Measurements from ENCODE around the gene COL2A1. TPM values are rescaled to one million over a fixed set of nuclear protein-coding genes. Genes with fewer than 3 reads are reported as not detected.

Gene COL2A1
- total RNA-seq, 4 donors from 2014 or later, result not detected

DNA sequence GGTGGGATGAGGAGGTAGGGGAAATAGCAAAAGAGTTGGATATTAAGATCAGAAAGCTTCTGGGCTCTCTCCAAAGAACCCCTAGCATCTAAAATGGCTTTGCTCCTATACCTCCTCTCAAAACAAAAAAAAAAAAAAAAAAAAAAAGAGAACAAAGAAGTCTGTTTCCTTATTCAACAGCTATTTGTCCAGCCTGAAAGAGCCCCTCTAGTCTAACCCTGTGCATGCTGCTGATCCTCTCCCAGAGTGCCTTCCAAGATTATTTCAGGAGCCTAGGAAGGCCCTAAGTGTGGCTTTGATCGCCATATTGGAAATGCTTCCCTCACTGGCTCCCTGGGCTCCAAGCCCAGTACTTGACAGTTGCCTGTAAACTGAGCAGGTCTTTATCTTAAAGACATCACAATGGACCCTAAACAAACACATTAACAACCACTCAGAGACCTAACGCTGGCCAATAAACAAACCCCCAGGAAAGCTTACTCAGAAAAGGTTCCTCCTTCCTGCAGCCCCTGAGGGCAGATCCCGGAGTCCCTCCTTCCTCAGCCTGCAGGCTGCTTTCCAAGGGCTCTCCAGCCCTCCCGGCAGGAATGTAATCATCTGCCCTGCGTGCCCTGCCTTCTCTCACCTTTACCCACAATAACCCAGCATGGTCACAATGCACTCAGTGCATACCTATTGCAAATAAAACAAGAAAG is 17.4 kb upstream of the COL2A1 start:
- Histone ChIP-seq H3K36me3 (no peaks in the 10 kb centered on the region), H3K4me3 (no peak overlapping the region), H3K4me1 (no peaks in the 10 kb centered on the region), H3K9me3 (no peaks in the 10 kb centered on the region), H3K27ac (no peak overlapping the region), H3K27me3 (peaks cover 31% of the 10 kb centered on the region)
- TF ChIP-seq POLR2AphosphoS5 (IDR thresholded peaks at IDR 0.05) (no peak), POLR2A (IDR thresholded peaks at IDR 0.05) (no peak), EP300 (IDR thresholded peaks at IDR 0.05) (no peak)
- TF ChIP-seq, protein P1, sequence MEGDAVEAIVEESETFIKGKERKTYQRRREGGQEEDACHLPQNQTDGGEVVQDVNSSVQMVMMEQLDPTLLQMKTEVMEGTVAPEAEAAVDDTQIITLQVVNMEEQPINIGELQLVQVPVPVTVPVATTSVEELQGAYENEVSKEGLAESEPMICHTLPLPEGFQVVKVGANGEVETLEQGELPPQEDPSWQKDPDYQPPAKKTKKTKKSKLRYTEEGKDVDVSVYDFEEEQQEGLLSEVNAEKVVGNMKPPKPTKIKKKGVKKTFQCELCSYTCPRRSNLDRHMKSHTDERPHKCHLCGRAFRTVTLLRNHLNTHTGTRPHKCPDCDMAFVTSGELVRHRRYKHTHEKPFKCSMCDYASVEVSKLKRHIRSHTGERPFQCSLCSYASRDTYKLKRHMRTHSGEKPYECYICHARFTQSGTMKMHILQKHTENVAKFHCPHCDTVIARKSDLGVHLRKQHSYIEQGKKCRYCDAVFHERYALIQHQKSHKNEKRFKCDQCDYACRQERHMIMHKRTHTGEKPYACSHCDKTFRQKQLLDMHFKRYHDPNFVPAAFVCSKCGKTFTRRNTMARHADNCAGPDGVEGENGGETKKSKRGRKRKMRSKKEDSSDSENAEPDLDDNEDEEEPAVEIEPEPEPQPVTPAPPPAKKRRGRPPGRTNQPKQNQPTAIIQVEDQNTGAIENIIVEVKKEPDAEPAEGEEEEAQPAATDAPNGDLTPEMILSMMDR (IDR thresholded peaks at IDR 0.05), result no peak
- WGBS, result 27% methylated on average over 5 of the region's 5 CpGs
- no peak for DNase-seq (ENCODE audit: low spot score in 2 of 2)

DNA sequence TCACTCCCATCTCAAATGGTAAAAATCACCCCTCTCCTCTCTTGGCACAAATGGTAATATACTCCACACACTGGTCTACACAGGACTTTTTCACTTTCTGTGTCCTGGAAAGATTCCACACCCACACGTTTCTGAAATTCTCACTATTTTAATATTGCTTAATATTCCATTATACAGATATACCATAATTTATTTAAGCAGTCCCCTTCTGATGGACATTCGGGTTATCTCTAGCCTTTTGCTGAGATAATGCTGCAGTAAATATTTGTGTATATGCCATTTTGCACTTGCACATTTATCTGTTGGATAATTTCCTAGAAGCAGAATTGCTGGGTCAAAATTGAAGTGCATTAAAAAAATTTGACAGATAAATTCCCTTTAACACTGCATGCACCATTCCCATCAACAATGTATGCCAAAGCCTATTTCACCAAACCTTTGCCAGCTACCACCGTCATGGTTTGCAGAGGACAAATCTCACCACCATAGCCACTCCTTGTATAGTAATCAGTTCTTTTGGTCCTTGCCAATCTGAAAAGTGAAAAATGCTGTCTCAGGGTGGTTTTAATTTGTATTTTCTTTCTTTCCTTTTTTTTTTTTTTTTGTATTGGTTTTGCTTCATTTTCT is 15.5 kb upstream of the COL2A1 start:
- no peaks in the 10 kb centered on the region for H3K36me3 ChIP-seq
- H3K4me3 ChIP-seq, result no peak overlapping the region
- no peaks in the 10 kb centered on the region for H3K9me3 ChIP-seq
- H3K27me3 ChIP-seq, result peaks cover 36% of the 10 kb centered on the region
- no peak for TF ChIP-seq EP300 (IDR thresholded peaks at IDR 0.05)
- TF ChIP-seq, protein P1 (IDR thresholded peaks at IDR 0.05), result no peak
- TF ChIP-seq POLR2A (IDR thresholded peaks at IDR 0.05), result no peak
- WGBS, result 61% methylated on average over 3 of the region's 3 CpGs
- H3K27ac ChIP-seq, result no peak overlapping the region
- no peaks in the 10 kb centered on the region for H3K4me1 ChIP-seq
- no peak for DNase-seq (ENCODE audit: low spot score in 2 of 2)

DNA sequence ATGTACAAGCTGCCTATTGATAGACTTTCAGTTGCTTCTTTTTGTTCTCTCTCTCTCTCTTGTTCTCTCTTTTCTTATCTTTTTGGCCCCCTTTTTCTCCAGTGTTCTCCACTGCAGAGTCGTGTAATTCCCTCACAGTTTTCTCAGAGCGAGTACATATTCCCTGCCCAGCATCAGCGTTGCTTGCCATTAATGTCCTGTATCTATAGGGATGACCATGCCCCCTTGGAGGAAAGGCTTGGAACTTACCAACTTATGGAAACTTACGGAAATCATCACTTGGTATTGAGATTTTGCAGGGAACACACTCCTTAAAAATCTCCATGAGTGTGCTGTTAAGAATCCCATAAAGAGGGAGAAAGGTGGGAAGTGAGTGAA is 14.3 kb upstream of the COL2A1 start:
- no peak for DNase-seq (ENCODE audit: low spot score in 2 of 2)
- H3K9me3 ChIP-seq, result no peaks in the 10 kb centered on the region
- no peak overlapping the region for H3K27ac ChIP-seq
- no peaks in the 10 kb centered on the region for H3K36me3 ChIP-seq
- no peaks in the 10 kb centered on the region for H3K4me1 ChIP-seq
- 81% methylated on average over 4 of the region's 4 CpGs for WGBS
- H3K27me3 ChIP-seq, result peaks cover 41% of the 10 kb centered on the region
- TF ChIP-seq POLR2AphosphoS5 (IDR thresholded peaks at IDR 0.05) (no peak), POLR2A (IDR thresholded peaks at IDR 0.05) (no peak), EP300 (IDR thresholded peaks at IDR 0.05) (no peak)
- TF ChIP-seq, protein P1 (IDR thresholded peaks at IDR 0.05), result no peak
- no peak overlapping the region for H3K4me3 ChIP-seq

DNA sequence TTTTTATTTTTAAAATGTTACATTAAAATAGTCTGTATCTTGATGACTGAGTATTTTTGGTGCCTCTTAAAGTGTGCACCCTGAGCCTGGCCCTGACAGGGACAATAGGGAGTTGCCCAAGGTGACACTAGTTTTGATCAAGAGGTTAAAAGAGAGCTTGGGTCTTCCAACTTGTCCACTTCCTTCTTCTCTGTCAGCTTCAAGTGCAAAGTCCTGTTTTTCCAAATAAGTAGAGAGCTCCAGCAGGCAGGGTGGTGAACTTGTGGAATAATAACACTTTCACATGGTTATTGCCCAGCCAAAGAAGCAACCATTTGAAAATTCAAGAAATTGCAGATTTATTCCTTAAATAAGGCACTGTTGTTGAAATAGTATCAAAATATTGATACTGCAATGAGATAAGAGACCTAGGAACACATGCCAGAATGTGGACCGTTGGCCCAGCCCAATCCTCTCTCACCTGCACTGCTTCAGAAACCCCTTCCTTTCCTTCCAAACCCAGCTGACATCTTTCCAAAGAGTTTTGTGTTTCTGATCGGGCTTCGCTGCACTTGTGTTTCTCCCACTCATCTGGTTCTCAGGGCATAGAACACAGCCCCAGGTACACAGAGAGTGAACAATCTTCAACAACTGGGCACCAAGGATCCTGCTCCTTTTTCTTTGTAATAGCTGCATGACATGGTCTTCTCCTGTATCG is 13.8 kb upstream of the COL2A1 start:
- H3K27me3 ChIP-seq, result peaks cover 37% of the 10 kb centered on the region
- TF ChIP-seq, protein P1 (IDR thresholded peaks at IDR 0.05), result no peak
- TF ChIP-seq POLR2A (IDR thresholded peaks at IDR 0.05) (no peak), EP300 (IDR thresholded peaks at IDR 0.05) (no peak), POLR2AphosphoS5 (IDR thresholded peaks at IDR 0.05) (no peak)
- no peak overlapping the region for H3K4me3 ChIP-seq
- H3K9me3 ChIP-seq, result no peaks in the 10 kb centered on the region
- WGBS, result 77% methylated on average over 4 of the region's 4 CpGs
- no peaks in the 10 kb centered on the region for H3K36me3 ChIP-seq
- no peak overlapping the region for H3K27ac ChIP-seq
- H3K4me1 ChIP-seq, result no peaks in the 10 kb centered on the region
- DNase-seq (ENCODE audit: low spot score in 2 of 2), result no peak

DNA sequence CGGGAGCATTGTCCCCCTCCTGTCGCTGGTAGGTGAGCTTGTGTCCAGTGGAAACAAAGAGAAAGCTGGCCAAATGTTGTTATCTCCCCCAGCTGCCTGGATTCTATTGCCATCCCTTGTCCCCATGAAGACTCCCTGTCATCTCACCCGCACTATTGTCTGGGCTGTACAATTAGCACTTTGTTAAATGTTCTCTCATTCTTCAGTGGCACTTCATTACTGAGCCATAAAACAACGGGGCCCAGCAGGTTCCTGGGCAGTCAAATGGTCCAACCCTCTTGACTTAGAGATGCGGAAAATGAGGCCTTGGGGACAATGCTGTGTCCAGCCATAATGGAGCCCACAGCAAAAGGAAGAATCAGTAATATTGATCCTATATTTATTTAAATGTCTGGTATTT is 13.2 kb upstream of the COL2A1 start:
- peaks cover 31% of the 10 kb centered on the region for H3K27me3 ChIP-seq
- H3K9me3 ChIP-seq, result no peaks in the 10 kb centered on the region
- TF ChIP-seq POLR2A (IDR thresholded peaks at IDR 0.05) (no peak), EP300 (IDR thresholded peaks at IDR 0.05) (no peak), POLR2AphosphoS5 (IDR thresholded peaks at IDR 0.05) (no peak)
- TF ChIP-seq, protein P1 (IDR thresholded peaks at IDR 0.05), result no peak
- H3K27ac ChIP-seq, result no peak overlapping the region
- no peaks in the 10 kb centered on the region for H3K36me3 ChIP-seq
- H3K4me3 ChIP-seq, result no peak overlapping the region
- 68% methylated on average over 5 of the region's 5 CpGs for WGBS
- no peaks in the 10 kb centered on the region for H3K4me1 ChIP-seq
- DNase-seq (ENCODE audit: low spot score in 2 of 2), result no peak
